Right lobe of liver (tissue), 6 donors: Measurements from ENCODE around the gene ALLC. TPM values are rescaled to one million over a fixed set of nuclear protein-coding genes. Genes with fewer than 3 reads are reported as not detected.
"Not testable (repeated sequence)": the region's sequence is repeated elsewhere in the genome, so short reads cannot be mapped to it uniquely, and the experiment has no call there.

ENCODE experiments used
- ATAC-seq, 4 donors: fragments of 200-7000 bp; cut with Tn5 transposase; one replicate each; pipeline ENCODE4 v1.9.1; 2020; ENCODE audit warnings: mild to moderate bottlenecking in 4 of 4, moderate library complexity in 4 of 4
- DNase-seq, 3 donors: peaks; one replicate each; pipeline ENCODE4 v3.0.0-alpha.2; 2020
- H3K27ac ChIP-seq, 3 donors: fragments of 200-600 bp; one replicate each; pipeline ENCODE4 v1.8.0; 2022
- H3K27me3 ChIP-seq, 2 donors: fragments of 200-600 bp; one replicate each; pipeline ENCODE4 v1.8.0; 2022
- H3K36me3 ChIP-seq, 4 donors: fragments of 200-600 bp; sonication (generic) in 1 of 4; one replicate each; pipeline versions ENCODE4 v1.5.1 to v1.8.0; 2017 to 2022; ENCODE audit warnings: control low read depth in 1 of 4
- H3K4me1 ChIP-seq, 4 donors: fragments of 200-600 bp; sonication (generic) in 1 of 4; one replicate each; pipeline versions ENCODE4 v1.5.1 to v1.8.0; 2017 to 2022; ENCODE audit warnings: control low read depth in 1 of 4
- H3K4me3 ChIP-seq, 3 donors: fragments of 200-600 bp; one replicate each; pipeline ENCODE4 v1.8.0; 2022
- H3K9me3 ChIP-seq, 4 donors: fragments of 200-600 bp; sonication (generic) in 1 of 4; one replicate each; pipeline versions ENCODE4 v1.5.1 to v1.8.0; 2017 to 2022; ENCODE audit warnings: control low read depth in 1 of 4
- POLR2A ChIP-seq: fragments of 450-650 bp; IDR thresholded peaks from one replicate; pipeline ENCODE4 v1.6.1; 2017; ENCODE audit warnings: antibody characterized with exemption, mild to moderate bottlenecking
- WGBS: methylation state at CpG from one replicate; pipeline ENCODE4 v1.1.6; 2018; ENCODE audit warnings: low coverage, low lambda C conversion rate; ENCODE audit not compliant: insufficient coverage; ENCODE audit errors: missing lambda C conversion rate; 5-methylcytosine and 5-hydroxymethylcytosine counted together
- intact Hi-C, 2 donors: fragments of 100-400 bp; cut with DNase I; formaldehyde crosslinking; loops; one replicate each; pipeline versions ENCODE4 v1.11.2 to v1.14.1; 2022
- total RNA-seq, 6 experiments: library from RNA; depleted of rRNA in 2 of 6; stranded (reverse); fragments of >200 nt in 2 of 6; fragmentation: NEBNext Ultra II Directional in 3 of 6; extraction: Animal tissue kit (Norgen Biotek cat#: 25700) in 3 of 6; gene quantifications; one replicate each; pipeline versions ENCODE4 v1.1.0 to v1.2.4, GENCODE V29; 2016 to 2023
- TF ChIP-seq, protein P1 (sequence below), 4 donors: fragments of 200-600 bp in 3 of 4; fragments of 450-650 bp in 1 of 4; IDR thresholded peaks; one replicate each; pipeline versions ENCODE4 v1.5.1 to v1.8.0; 2016 to 2022; ENCODE audit warnings: antibody characterized with exemption in 4 of 4, mild to moderate bottlenecking in 2 of 4
- donor health status: DM: no; HTN: yes; CAD: no.
- donor health status: DM: no; HTN: no; CAD: no.
- donor health status: DM: no; HTN: no; CAD: no.
- donor health status: DM: no; HTN: yes; CAD: no.
- donor health status: DM: no; HTN: yes; CAD: no.

ALLC gene
- total RNA-seq, 6 experiments from 2014 or later, result 0.18 to 0.63 (median 0.31) TPM; not detected in 1

DNA sequence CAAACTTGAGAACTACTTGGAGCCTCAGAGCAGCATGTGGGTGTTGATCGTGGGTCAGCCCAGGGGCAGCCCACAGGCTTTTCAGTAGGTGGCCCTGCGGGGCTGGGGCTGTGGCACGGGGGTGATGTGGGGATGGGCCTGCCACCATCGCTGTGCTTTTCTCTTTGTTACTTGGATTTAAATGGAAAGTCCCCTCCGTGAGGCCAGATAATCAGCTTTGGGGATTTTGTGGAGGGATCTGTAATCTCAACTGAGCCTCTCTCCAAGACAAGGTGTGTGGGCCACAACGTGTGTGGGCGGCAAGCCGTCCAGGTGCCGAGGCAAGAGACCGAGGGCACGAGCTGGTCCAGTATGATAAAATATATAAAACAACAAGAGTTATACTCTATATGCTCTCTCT lies 46.4 kb upstream of the ALLC start:
- no peak for ATAC-seq
- 61% methylated on average over 11 of the region's 11 CpGs for WGBS

DNA sequence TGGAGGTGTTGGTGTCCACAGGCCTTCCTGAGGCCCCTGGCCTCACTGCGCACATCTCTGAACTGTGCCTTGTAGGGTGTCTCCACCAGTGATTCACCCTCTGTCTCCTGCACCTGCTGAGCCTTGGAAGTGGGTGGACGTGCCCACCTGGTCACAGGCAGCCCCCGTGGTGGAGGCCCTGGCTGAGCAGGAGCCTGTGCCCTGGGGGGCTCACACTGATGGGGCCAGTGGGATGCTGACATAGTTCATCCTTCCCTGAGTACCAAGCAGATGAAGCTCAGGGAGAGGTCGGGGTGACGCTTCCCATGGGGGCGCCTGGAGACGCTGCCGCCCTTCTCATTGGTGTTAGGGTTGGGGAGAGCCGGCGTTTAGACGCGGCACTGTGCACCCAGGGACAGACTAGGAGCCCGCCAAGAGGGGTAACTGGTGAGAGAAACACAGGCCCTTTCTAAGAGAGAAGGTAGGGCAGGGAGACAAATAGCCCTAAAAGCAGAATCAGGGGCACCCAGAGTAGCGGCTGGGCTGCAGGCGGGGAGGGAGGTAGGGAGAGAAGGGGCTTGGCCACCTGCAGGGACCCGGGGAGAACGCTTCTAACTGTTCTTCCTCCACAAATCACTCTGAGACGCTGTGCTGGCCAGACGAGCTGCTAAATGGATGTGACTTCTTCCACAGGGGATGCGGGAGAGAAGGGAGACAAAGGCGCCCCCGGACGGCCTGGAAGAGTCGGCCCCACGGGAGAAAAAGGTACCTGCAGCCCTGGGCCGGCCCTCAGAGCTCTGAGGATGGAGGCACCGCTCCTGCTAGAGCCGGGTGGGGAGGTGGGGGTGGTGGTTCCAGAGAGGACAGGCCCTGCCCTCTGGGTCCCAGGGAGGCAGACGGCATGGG lies 45.1 kb upstream of the ALLC start:
- TF ChIP-seq, protein P1, sequence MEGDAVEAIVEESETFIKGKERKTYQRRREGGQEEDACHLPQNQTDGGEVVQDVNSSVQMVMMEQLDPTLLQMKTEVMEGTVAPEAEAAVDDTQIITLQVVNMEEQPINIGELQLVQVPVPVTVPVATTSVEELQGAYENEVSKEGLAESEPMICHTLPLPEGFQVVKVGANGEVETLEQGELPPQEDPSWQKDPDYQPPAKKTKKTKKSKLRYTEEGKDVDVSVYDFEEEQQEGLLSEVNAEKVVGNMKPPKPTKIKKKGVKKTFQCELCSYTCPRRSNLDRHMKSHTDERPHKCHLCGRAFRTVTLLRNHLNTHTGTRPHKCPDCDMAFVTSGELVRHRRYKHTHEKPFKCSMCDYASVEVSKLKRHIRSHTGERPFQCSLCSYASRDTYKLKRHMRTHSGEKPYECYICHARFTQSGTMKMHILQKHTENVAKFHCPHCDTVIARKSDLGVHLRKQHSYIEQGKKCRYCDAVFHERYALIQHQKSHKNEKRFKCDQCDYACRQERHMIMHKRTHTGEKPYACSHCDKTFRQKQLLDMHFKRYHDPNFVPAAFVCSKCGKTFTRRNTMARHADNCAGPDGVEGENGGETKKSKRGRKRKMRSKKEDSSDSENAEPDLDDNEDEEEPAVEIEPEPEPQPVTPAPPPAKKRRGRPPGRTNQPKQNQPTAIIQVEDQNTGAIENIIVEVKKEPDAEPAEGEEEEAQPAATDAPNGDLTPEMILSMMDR (IDR thresholded peaks at IDR 0.05), result no peak
- no peak overlapping the region for H3K27ac ChIP-seq
- ATAC-seq, result peak in 1 of 4 donors; percentile 20
- H3K4me3 ChIP-seq, result no peak overlapping the region
- no peaks in the 10 kb centered on the region for H3K27me3 ChIP-seq
- intact Hi-C loops, result no loop called here
- no peaks in the 10 kb centered on the region for H3K4me1 ChIP-seq
- H3K9me3 ChIP-seq, result no peaks in the 10 kb centered on the region
- DNase-seq, result peak in 2 of 3 donors; percentile 40 to 48
- 56% methylated on average over 14 of the region's 29 CpGs for WGBS
- H3K36me3 ChIP-seq, result no peaks in the 10 kb centered on the region

More for the DNA sequence above, 46.4 kb upstream of the ALLC start:
- no peaks in the 10 kb centered on the region for H3K27me3 ChIP-seq
- no peaks in the 10 kb centered on the region for H3K9me3 ChIP-seq
- H3K36me3 ChIP-seq, result no peaks in the 10 kb centered on the region
- no peaks in the 10 kb centered on the region for H3K4me1 ChIP-seq
- no peak overlapping the region for H3K27ac ChIP-seq
- TF ChIP-seq, protein P1 (IDR thresholded peaks at IDR 0.05), result no peak
- TF ChIP-seq POLR2A, result no peak
- DNase-seq, result no peak
- intact Hi-C loops, result no loop called here
- H3K4me3 ChIP-seq, result no peak overlapping the region

DNA sequence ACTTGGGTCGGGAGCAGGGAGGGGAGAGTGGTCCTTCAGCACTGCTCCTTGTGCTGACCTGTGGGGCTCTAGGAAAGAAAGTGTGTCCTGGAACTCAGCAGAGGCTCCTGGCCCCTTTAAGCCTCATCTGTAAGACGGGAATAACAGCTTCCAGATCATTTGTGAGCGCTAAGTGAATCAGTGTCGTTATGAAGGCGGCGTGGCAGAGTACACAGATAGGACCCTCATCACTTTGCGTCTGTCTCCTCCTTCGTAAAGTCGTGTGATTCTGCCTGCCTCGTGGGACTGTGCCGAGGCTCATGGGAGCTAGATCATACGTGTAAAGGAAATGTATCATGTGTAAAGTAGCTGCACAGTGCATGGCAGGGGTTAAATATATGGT lies 44.5 kb upstream of the ALLC start:
- H3K27ac ChIP-seq, result no peak overlapping the region
- H3K4me3 ChIP-seq, result no peak overlapping the region
- 80% methylated on average over 11 of the region's 12 CpGs for WGBS
- H3K9me3 ChIP-seq, result no peaks in the 10 kb centered on the region
- no peaks in the 10 kb centered on the region for H3K4me1 ChIP-seq
- ATAC-seq (no peak), DNase-seq (no peak)
- TF ChIP-seq, protein P1 (IDR thresholded peaks at IDR 0.05), result no peak
- no peak for TF ChIP-seq POLR2A
- H3K27me3 ChIP-seq, result no peaks in the 10 kb centered on the region
- intact Hi-C loops, result no loop called here
- no peaks in the 10 kb centered on the region for H3K36me3 ChIP-seq

DNA sequence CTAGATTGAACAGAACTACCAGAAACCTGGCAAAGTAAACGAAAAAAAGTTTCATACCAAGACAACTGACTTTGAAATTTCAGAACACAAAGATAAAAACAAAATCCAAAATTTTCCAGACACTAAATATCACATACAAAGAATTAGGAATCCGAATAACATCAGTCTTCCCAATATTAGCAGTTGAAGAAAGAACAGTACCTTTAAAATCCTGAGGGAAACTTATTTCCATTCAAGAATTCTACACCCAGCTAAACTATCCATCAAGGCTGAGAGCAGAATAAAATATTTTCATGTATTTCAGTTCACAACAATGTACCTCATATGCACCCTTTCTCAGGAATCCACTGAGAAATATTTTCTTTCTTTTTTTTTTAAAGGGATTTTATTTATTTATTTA lies 43.3 kb upstream of the ALLC start:
- H3K4me3 ChIP-seq, H3K4me1 ChIP-seq, ATAC-seq, H3K36me3 ChIP-seq, intact Hi-C loops, DNase-seq, H3K27me3 ChIP-seq, H3K27ac ChIP-seq, H3K9me3 ChIP-seq: not testable (repeated sequence)
- WGBS, result 38% methylated on average over 2 of the region's 2 CpGs

DNA sequence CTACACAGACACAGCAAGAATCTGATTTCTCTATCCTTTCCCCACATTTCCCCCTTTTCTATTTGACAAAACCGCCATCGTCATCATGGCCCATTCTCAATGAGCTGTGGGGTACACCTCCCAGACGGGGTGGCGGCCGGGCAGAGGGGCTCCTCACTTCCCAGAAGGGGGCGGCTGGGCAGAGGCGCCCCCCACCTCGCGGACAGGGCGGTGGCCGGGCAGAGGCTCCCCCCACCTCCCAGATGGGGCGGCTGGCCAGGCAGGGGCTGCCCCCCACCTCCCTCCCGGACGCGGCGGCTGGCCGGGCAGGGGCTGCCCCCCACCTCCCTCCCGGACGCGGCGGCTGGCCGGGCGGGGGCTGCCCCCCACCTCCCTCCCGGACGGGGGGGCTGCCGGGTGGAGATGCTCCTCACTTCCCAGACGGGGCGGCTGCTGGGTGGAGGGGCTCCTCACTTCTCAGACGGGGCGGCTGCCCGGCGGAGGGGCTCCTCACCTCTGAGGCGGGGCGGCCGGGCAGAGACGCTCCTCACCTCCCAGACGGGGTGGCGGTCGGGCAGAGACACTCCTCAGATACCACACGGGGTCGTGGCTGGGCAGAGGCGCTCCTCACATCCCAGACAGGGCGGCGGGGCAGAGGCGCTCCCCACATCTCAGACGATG lies 42.3 kb upstream of the ALLC start:
- intact Hi-C loops, DNase-seq, H3K4me3 ChIP-seq, H3K36me3 ChIP-seq, H3K27ac ChIP-seq, H3K9me3 ChIP-seq, ATAC-seq, H3K27me3 ChIP-seq, H3K4me1 ChIP-seq: not testable (repeated sequence)
- 85% methylated on average over 14 of the region's 46 CpGs for WGBS

DNA sequence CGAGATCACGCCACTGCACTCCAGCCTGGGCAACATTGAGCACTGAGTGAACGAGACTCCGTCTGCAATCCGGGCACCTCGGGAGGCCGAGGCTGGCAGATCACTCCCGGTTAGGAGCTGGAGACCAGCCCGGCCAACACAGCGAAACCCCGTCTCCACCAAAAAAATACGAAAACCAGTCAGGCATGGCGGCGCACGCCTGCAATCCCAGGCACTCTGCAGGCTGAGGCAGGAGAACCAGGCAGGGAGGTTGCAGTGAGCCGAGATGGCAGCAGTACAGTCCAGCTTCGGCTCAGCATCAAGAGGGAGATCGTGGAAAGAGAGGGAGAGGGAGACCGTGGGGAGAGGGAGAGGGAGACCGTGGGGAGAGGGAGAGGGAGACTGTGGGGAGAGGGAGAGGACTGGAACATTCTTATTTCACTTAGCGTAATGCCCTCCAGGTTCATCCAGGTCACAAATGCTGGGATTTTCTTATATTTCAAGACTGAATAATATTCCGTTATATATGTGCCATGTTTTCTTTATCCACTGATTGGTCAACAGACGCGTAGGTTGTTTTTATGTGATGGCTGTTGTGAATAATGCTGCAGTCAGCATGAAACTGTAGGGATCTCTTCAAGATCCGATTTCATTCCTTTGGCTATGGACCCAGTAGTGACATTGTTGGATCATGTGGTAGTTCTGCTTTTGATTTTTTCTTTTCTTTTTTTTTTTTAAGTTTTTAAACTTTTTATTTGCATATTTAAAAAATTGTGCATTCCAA lies 41.4 kb upstream of the ALLC start:
- DNase-seq, H3K36me3 ChIP-seq, H3K27me3 ChIP-seq, H3K9me3 ChIP-seq, intact Hi-C loops, H3K4me1 ChIP-seq, ATAC-seq, H3K4me3 ChIP-seq, H3K27ac ChIP-seq: not testable (repeated sequence)
- WGBS, result 84% methylated on average over 16 of the region's 25 CpGs
